Activated gamma-delta T cell (primary cell): ENCODE data around the gene TBX21.

Source experiments
- DNase-seq: peaks from one replicate; lab custom pipeline; 2025; lab: John Stamatoyannopoulos, UW

TBX21 gene

GRCh38 chr17:47698749-47699535 is 34.1 kb upstream of the TBX21 start:
- DNase-seq: peak; percentile 54

GRCh38 chr17:47699536-47699840 is 33.5 kb upstream of the TBX21 start:
- DNase-seq: no peak

DNA sequence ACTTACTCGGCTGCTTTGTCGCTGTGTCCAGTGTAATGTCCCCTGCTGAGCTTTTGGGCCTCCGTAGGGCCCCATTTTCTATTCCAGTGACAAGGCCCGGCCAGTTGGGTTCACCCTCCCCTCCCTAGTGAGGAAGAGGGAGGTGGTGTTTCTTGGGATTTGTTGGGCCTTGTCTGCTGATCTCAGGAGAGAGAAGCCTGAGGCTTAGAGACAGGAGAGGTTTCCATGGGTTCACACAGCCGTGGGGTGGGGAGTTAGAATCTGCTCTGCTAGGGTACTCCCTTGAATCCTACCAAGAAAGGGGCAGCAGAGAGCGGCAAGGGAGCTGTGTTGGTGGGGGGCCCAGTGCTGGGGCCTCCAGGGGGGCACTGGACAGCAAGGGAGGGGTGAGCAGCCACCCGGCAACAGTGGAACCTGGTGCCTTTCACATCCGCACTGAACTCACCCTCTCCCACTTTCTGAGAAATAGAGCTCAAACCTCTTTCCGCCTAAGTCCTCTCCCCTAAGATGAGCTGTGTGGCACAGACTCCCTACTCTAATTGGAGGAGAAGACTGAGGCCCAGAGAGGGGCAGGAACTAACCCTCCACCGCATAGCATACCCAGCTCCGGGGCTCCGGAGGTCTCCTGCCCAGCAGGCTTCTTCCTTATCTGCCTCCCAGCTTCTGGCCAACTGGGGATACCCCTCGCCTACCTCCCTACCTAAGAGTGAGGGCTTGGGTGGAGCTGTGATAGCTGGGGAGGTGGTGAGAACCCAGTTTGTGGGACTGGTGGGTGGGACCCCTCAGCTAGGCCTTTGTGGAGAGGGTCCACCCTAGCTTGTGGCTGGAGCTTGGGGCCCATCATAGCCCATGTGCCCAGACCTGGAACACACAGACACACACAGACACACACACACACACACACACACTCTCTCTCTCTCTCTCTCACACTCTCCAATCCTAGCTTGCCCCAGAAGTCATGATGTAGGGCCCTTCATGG is 32.3 kb upstream of the TBX21 start:
- DNase-seq: no peak

- no peak for DNase-seq
Observed at GRCh38 chr17:47701608-47702007, 31.4 kb upstream of the TBX21 start.

GRCh38 chr17:47702391-47702995 is 30.5 kb upstream of the TBX21 start:
- DNase-seq: no peak

DNA sequence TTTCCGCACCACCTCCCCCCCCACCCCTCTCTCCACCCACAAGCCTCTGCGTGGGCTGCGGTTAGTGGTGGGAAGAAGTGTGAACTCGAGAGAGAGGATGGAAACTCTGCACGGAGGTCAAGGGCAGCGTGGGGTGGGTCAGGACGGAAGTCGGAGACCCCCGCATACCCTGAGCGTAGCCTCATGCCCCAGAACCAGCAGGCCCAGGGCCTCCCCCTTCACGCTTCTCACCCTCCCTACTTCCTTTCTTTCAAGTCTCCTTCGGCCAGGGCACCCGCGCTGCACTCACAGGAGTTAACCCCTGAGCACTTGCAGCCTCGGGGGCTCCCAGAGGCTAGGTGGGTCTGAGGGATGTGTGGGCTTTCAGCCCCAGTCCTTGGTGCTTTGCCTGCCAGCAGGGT is 29.8 kb upstream of the TBX21 start:
- DNase-seq: no peak

DNA sequence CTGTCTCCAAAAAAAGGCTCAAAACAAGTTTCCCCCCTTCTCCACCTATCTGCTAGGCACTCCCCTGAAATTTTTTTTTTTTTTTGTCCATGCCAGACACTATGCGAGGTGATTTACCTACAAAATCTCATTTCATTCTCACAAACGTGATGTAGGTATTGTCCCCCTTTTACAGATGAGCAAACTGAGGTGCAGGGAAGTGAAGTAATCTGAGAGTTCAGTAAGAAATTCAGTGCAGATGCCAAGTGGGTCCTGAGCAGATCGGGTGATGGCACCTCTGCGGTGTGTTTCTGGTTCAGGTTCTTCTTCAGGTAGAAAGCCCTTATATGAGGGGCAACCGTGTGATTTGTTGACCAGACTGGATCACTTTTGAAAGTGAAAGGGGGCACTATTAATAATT is 29.4 kb upstream of the TBX21 start:
- DNase-seq: no peak

DNA sequence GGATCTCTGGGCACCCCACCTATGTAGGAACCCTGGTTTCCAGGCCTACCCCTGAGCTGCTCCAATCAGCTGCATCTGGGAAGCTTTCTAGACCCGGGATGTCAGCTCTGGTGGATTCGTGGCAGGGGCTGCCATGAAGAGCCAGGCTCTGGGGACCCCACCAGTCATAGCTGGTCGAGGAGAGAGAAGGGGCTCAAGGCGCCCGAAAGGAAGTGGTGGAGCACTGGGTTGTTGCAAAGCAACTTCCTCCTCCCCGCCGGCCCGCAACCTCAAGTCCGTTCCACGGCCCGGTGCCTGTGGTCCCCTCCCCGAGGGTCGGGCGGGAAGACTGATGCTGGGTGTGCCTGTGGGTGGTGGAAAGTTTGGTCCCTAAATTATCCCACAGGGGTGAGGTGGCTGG is 28.9 kb upstream of the TBX21 start:
- no peak for DNase-seq

GRCh38 chr17:47704736-47705135 is 28.3 kb upstream of the TBX21 start:
- DNase-seq: no peak

GRCh38 chr17:47705536-47706530 is 27.2 kb upstream of the TBX21 start:
- no peak for DNase-seq

GRCh38 chr17:47707056-47707804 is 25.8 kb upstream of the TBX21 start:
- DNase-seq: no peak

DNA sequence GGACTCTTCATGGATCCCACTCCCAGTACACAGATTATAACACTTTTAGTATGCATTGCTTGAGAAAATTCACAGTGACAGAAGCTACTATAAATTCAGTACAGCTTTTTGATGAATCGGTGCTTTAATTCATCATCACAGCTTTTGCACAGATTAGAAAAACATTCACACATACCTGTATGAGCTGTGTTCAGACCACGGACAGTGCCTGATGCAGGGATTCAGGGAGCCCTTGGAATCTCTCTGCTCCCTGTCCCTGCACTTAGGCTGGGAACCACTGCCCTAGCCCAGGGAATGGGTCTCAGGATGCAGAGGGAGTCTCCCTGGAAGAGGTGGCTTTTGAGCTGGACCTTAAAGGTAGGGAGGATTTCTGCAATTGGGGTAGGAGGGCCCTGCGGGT is 25.2 kb upstream of the TBX21 start:
- DNase-seq: no peak

- no peak for DNase-seq
Observed at GRCh38 chr17:47708312-47708863, 24.6 kb upstream of the TBX21 start.

GRCh38 chr17:47708864-47709541 is 24.0 kb upstream of the TBX21 start:
- DNase-seq: no peak

DNA sequence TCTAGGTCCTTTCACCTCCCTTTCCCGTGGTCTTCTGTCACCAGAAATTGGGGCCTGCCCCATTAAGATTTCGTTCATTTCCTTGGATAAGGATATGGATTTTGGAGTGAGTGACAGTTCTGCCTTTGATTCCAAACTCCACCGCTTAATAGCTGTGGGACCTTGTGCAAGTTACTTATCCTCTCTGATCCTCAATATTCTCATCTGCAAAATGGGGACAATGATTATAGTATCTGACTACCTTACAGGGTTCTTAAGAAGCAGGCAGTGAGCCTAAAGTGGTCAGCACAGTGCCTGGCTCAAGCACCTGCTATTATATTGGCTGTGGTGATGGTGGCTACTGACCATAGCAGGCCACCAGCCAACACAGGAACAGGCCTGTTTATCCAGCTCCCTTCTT is 23.4 kb upstream of the TBX21 start:
- DNase-seq: no peak

GRCh38 chr17:47711366-47712099 is 21.5 kb upstream of the TBX21 start:
- DNase-seq: no peak

DNA sequence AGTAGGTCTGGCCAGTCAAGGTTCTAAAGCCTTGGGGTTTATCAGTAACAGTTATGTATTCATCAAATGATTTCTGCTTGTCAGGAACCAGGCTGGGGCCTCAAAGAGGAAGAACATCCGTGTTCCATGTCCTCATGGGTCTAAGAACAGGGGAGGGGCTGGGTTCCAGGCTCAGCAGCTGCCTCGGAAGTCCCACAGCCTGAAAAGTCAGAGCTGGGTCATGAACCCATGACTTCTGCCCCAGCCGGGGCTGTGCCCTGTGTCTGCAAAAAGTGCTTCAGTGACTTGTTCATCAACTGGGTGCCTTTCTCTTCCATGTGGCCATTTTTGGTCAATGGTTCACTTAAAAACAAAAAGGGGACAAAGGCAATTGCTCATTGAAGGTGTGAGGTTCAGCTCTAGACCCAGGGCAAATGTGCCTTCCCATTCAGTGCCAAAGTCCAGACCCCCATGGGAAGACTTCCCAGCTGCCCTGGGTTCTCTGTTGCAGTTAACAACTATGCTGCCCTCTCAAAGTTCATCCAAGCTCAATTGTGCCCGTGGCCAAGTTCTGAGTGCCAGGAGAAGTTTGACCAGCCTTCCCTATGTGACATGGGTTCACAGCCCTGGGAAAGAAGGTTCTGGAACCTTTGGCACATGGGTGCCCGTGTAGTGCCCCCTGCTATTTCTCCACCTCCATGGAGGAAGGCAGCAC is 20.6 kb upstream of the TBX21 start:
- no peak for DNase-seq

GRCh38 chr17:47713980-47714700 is 18.9 kb upstream of the TBX21 start:
- DNase-seq: no peak
